GM21367 (cell line): ENCODE data around the gene NIN.

Source experiments
- ATAC-seq: cut with Tn5 transposase; IDR thresholded peaks from one replicate; pipeline ENCODE4 v1.9.1; 2021; ENCODE audit not compliant: unreplicated experiment

NIN gene

DNA sequence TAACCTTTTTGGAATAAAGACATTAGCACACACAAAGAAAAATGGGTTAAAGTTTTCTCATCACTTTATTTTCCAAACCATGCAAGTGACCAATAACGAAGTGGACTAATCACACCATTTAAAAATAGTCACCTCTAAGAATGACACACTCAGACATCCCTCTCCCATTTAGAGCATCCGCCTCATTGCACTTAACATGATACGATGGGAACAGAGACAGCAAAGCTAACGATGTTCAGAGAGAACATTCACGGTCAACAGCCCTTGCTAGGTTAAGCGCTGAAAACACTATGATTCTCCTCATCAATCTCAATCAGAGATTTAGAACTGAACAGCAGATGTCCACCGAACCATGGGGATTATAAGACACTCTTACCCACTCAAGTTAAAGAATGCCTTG, 35.8 kb downstream of the NIN start:
- no peak for ATAC-seq

DNA sequence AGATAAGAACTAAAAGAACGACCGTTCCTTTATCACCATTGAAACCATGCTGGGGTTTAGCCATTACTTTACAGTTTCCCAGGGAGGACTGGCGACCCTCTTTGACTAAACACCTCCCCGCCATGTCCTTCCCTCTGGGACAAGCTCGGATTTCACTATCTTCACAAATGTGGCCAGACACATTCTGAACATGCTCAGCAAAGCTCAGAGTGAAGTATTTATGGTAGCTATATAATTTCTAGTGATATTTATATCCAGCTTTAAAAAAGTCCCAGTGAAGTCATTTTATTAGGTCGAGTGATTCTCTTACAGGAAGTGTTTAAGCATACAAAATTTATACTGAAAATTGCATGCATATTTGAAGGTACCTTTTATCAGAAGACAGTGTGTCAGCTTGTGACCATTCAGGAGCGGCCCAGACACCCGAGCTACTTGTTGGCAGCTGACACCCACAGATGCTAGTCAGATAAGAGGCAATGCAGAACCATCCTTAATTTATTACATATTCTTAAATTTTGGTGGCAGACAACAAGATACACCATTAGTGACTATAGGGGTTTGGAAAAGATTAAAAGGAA, 36.8 kb downstream of the NIN start:
- no peak for ATAC-seq

DNA sequence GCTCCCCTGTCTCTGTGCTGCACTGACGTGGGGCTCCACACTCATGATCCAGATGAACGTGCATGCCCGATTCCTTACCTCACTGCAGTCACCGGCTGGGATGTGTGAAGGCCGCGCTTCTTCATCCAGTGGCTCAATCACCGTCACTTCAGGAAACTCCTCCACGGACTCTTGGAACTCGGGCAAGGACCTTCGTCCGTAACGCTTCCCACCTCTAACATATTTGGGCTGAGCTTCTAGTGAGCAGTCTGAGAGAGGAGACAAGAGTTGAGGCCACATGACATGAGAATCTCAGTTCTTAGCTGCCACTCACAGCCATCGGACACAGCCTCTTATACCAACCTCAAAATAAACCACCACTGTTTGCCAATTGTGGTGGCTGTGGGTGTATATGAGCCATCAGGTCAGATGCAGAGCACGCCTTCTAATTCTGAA, 38.3 kb downstream of the NIN start:
- no peak for ATAC-seq

DNA sequence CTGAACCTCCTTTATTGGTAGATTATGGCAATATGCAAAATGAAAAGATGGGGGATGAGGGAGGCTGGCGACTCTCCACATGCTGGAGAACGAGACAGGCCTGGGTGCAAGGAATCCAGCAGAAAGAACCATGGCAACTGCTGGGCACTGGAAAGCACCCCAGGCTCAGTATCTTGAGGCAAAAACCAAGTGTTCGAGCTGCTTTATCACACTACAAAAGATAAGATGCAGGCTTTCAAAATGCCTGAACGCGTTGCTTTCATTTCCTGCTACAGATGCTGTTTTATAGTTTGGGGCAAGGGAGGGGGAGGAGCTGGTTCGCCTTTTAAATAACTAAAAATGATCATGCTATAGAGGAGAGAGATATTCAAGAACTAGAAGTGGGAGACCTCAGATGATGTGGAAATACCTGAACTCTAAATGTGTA, 38.9 kb downstream of the NIN start:
- no peak for ATAC-seq

DNA sequence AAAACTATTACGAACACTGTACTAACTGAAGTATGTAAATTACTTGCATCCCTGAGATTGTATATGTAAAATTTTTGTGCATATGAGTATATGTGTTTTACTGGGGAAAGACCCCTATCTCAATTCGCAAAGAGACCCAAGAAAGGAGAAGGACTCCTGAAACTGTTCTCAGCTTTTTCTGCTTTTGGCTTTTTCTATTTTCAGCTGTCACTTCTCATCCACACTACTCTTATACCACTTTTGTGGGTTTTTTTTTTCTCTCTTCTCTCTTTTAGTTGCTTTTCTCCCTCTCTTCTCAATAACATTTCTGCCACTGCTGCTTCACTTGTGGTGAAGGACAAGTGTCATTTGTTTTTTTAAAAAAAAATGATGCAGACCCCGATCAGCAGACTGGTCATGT, 39.8 kb downstream of the NIN start:
- ATAC-seq = peak; percentile 35

DNA sequence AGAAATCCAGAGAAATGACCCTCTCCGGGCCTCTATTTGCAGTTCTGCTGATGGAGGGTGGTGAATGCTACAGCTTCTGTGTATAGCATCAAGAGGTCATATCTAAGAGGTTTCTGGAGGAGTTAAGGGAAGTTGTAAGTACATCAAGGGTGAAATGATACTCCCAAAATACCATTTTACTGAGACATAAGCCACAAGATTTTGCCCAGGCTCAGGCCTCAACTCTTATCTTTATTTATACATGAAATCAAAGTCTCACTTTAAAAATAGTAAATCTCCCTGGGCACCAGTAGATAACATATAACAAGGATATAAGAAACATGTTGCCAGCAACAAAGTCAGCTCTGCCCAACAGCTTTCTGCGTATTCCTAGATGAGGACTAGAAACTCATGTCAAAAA, 40.4 kb downstream of the NIN start:
- ATAC-seq = no peak

DNA sequence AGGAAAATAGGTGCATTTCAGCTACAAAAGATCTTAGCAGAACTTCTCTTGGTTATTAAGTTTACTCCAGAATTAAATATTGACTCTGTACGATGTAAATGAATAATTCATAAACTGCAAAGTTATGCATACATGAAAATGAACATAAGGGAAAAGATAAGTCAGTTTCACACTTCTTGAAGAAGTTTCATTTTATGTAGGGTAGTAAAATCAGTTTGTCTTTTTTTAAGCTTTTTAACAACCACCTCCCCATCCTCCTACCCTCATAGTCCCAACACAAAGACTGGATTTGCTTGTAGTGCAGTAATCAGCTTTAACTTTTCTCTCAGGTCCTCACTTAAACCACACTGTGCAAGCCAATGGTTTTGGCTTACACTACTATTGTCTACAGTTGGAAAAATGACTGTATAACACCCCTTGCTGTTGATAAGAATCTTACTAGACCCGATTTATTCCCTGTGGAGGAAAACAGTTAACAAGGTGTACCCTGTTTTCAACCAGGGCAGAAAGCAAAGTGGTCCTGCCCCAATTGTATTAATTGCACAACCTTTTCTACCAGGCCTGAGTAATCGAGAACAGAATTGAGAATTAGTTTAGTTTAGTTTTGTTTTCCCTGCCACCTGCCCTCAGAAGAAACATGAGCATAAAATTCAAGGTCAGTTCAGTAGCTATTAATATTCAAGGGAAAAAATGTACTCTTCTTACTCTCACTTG, 44.1 kb downstream of the NIN start:
- no peak for ATAC-seq

DNA sequence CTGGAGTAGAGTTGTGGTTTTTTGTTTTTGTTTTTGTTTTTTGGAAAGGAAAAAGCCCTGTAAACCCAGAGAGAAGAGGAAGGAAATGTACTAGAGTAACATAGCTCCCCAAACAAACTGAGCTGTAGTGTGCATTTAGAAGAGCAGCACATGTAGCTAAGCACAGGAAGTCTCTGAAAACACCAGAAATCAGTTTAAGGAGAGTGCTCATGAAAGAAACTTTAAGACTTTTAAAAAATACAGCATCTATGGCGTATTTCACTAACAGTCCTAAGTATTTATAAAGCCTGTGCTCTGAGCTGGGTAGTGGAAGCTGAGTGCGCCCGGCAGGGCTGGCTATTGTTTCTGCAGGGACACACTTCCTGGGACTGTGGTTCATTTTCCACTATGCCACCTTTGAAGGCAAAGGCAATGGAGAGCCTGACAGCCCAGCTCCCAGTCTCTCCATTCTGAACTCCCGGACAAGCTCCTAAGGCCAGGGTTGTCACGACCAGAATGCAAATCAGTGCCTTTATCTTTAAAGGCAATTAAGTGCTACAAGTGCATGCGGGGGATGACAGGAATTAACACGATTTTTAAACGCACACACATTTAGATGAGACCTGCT, 45.4 kb downstream of the NIN start:
- ATAC-seq = no peak

DNA sequence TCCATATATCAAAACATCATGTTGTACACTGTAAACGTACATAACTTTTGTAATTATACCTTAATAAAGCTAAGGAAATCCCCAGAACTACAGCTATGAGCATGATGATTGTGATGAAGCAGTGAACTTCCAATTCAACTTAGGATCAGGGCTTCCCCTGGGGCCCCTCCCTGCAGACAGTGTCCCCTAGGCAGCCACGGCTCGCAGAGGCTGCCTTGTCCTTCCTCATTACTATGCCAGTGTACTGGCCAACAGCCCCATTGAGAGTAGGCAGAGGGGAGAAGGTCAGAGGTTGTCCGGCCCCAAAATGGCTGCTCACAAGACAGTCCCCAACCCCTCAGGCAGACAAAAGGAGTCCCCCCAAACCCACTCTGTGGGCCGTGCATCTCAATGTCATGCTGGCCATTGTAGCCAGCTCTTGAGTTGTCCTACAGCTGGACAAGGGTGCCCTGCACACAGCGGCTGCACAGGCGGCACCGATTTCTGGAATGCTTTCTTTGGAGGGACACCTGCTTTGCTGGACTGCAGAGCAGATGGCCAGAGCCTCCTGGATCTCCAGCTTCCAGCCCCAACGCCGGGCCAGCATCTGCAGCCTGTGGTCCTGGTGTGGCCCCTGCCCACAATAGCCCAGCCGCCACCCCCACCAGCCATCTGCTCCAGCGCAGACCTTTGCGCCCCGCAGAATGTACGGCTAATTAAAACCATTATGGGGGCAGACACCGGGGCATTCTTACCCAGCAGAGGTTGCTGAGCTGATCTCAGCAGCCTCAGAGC, 46.1 kb downstream of the NIN start:
- ATAC-seq = no peak

DNA sequence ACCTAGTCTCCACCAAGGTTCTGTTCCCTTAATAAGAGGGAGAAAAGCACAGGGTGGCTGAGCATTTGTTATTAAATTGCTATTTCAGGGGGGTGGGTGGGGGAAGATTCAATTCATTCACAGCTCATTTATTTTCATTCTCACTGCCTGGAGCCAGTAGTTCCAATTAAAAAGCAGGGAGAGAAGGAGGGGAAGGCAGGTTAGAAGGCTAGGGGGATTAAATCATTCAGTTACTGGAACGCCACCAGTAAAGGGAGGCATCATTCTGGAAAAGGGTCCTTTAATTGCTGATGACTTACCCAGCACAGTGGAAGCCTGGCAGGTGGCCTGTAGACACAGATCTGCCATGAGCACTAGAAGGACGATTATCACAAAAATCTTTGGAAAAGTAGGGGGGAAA, 47.4 kb downstream of the NIN start:
- no peak for ATAC-seq

DNA sequence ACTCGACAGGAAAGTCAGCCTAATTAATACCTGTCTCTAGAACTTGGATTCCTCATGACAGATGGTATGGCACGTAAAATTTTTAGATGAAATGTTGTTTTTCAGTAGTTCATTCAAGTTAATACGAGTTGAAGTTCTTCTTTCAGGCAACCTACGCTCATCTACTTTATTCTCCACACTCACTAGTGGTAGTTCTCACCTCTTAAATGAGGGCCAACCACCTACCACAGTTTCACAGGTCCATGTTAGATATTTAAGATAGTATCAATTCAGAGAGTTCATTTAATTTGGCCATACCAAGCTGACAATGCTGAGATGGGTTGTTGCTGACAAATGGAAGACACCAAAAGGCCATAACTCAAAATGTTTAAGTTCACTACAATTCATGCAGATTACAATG, 50.6 kb downstream of the NIN start:
- ATAC-seq = no peak

DNA sequence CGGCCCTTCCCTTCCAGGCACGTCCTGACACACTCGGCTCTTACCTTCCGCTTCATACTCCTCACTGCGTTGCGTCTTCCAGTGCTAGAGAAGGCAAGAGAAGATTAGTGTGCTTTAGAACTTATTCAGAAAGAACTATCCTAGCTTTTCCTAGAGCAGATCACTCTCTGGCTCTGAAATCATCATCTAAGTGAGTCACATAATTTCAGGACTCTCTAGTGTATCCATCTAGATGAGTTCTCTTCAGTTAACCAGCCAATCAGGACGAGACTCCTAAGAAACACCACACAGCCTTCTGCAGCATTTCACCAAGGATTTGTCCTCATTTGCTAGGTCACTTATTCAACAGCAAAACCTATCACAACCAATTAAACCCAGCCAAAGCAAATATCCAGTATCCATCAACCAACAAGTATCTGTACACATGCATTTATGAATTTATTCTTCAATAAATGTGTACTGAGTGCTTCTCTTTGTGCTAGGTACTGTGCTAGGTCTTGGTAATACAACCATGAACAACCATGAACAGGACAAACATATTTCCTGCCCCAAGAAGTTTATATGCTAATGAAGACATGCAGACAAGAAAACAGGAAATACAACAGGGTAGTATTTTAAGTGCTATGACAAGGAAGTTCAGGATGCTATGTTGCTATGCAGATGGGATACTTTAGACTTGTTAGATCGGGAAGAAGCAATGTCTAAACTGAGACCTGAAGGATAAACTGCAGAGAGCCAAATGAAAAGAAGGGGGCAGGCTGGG, 52.1 kb downstream of the NIN start:
- ATAC-seq = no peak

DNA sequence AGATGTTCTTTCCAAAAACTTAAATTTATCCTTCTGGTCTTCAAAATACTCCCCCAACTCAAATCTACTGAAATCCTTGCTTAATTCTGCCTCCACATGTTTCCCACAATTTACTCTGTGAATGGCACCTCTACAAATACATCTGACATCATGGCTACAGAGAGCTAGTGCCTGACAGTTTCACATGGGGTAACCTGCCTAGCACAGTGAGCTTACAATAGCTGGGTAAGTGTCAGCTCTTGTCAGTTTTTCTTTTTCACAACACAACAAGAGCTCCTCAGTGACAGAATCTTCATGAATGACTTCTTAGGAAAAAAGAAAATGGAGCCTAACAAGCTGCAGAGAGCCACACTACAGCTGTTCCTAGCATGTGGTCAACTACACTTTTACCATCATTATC, 54.4 kb downstream of the NIN start:
- no peak for ATAC-seq

DNA sequence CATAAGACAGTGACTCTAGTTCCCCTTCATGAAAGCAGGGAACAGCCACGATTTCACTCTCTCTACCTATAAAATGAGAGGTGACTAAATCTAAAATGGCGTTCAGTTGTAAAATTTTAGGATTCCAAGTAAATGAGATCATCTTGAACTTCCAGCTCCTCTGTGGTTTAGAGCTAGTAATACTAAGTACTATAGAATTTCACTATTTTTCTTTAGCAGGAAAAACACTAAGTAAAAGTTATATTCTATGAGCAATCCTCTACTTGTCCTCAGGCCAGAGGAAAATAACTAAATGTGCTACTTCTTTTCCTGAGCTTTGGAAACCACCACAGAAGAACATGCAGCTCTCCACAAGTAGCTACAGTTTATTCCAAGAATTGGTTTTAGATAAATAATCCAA, 55.6 kb downstream of the NIN start:
- no peak for ATAC-seq

DNA sequence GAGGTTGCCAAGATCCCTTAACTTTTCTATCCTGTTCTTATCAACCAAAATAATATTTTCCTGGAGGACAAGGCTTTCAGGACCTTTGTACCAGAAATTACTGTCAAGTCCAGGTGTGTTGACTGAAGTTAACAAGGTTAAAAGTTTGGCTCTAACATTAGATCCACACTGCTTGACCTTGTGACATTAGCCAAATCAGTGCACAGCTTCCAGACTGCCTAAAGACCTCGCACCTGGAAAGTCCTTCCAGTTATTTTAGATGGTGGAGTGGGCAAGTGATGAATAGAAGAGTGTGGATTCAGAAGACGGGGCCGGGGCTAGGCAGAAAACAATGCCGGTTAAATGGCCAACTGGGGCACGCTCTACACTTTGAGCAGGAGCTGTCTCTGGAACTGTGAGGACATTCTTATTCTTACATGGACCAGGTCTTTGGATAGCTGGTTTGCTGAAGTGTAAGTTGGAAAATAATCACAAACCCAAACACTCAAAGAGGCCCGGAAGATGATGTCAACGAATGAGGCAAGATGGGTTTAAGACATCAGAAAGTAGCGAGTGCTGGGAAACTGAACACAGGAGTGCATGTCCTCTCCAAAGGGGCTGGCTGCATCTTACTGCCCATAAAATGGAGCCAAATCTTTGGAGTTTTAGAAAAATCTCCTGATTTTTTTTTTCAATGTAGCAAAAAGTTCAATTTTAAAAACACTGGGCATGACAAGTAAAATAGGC, 56.3 kb downstream of the NIN start:
- no peak for ATAC-seq

DNA sequence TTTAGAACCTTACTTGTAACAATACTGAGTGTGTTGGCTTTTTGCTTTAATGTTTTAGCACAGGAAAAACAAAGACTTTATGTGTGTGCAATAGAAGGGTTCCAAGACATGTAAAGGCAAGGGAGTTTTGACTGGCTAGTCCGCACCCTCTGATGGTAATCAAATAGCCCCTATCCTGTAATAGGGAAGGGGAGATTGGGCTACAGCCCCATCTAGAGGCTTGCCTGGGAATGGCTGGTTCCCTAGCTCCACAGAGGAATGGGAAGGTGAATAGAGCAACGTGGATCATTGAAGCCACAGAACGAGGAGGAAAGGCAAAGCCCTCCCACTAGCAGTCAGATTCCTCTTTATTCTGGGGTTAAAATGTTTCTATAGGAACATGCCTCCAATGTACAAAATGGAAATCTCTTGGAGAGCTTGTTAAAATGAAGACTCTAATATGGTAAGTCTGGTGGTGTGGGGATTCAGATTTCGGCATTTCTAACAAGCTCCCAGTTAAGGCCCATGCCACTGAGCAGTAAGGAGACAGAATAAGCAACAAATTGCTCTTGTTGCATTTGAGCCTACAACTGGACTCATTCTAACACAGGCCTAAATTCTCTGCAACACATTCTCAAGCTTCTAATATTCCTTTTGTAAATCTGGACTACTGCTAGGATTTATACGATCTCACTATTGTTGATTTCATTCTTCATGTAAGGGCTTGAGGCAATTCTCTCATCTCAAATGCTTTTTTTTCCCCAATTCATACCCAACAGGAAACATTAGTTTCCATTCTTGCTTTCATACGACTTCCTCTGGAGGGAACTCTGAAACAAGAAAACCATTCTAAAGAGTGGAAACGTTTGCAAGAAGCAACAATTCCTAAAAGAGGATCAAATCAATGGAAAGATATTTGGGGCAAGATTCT, 57.1 kb downstream of the NIN start:
- ATAC-seq = no peak

DNA sequence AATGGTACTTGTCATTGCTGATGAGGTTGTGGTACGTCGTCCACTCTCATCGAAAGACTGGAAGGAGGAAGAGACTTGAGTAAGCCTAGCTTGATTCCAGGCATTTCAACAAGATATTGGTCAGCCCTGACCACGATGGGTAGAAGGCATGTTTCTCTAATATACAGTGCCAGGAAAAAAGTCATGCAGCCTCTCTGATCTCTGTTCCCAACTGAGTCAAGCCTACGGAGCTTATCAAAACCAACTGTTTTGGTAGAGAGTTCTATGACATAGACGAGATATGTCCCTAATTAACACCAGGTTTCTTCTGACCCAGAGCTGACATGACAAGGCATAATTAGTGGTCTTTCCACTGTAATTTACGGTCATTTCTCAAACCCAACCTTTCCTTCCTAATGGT, 58.5 kb downstream of the NIN start:
- no peak for ATAC-seq

DNA sequence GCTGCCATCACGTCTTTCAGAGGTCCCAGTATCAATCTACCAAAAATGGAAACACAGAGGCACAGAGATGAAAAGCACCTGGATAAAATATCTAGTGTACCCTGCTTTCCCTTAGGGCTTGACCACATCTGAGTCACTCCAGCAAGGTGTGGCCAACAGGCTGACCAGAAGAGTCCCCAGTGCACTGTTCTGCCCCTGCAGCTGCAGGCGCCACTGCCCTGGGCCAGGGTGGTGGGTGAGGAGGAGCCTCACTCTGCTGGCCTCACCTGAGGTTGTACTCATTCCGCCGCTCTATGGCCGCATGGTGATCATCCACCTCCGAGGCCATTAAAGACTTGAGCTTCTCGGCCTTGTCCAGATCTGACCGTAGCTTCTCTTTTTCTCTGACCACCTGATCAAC, 60.4 kb downstream of the NIN start:
- ATAC-seq = no peak

DNA sequence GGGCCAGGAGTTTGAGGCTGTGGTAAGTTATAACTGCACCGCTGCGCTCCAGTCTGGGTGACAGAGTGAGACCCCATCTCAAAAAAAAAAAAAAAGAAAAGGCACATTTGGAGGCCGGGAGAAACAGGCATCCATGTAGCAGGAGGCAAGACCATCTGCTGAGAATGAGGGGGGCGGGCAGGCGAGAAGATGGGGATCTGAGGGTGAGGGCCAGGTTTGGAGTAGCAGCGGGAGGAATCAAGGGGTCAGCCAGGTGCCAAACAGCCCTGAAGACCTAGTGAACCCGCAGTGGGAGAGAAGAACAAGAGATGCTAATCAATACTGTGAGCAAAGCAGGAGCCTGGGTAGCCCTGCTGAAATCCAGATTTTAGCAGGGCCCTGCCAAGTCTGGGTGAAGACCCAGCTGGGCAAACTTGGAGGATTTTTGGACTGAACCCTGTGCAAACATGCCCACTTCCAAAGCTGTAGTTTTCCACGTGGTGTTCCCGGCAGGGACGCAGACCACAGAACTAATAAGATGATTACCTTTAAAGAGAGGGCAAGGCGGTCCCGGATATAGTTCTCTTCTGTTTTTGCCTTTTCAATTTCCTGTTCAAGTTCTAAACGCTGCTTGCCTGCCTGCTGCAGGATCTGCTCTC, 61.0 kb downstream of the NIN start:
- no peak for ATAC-seq
